ENCODE data around the gene ARHGAP40. TPM values are rescaled to one million over a fixed set of nuclear protein-coding genes. Genes with fewer than 3 reads are reported as not detected.
A peak's percentile ranks its signal among the peaks of the same experiment; 100 is the strongest.

Gene ARHGAP40
- total and polyA plus RNA-seq, 9 of the 15 experiments (the other 6 are each of a cell fraction or from before 2014, with no cell fraction given) = not detected

DNA sequence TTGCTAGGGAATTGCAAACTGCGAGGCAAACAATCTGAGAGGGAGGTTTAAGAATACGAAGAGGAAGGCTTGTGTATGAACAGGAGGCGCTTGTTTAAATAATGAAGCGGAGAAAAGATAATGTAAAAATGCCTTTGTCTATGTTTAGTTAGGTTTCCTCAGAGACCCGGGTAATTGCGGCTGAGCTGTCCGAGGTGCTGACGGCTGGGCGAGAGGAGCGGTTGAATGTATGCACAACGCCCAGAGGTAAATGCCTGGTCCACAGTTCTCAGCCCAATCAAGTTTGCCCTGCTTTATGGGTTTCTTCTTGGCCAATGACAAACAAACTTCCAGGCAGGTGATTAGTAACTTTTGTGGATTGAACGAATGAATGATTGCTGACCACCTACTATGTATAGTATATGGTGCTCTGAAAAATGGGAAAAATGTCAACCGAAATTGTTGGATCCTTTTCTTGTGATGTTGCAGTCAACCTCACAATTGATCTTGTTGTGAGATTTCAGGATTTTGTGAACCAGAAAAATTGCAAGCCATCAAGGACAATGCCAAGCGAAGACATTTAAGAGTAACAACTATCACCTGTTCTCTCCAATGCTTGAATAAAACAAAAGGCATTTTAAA, 84.4 kb downstream of the ARHGAP40 start (continued):
- TF ChIP-seq SRSF7 (optimal IDR thresholded peaks at IDR 0.05; ENCODE audit: low read depth, low read length) (no peak), CHD4 (IDR thresholded peaks at IDR 0.05; ENCODE audit: insufficient read depth, insufficient replicate concordance, low read depth, low read length, poor library complexity, severe bottlenecking) (no peak), REST (IDR thresholded peaks at IDR 0.05; ENCODE audit: borderline replicate concordance) (peak; percentile 99), REST (CRISPR knock-in tag; IDR thresholded peaks at IDR 0.05; ENCODE audit: low read depth) (peak; percentile 98), CHD1 (IDR thresholded peaks at IDR 0.05; ENCODE audit: low read length) (no peak), SPI1 (IDR thresholded peaks at IDR 0.05; ENCODE audit: borderline replicate concordance, low read depth, low read length) (no peak), RCOR1 (IDR thresholded peaks at IDR 0.05; ENCODE audit: borderline replicate concordance in 1 of 2, low read depth in 2 of 2, low read length in 2 of 2) (peak in 1 of 2 experiments; percentile 82; a peak in 2 of 4 replicates), RBM22 (IDR thresholded peaks at IDR 0.05; ENCODE audit: low read depth, low read length, poor library complexity, severe bottlenecking) (no peak), U2AF1 (optimal IDR thresholded peaks at IDR 0.05; ENCODE audit: low read depth, low read length) (no peak), SRSF1 (IDR thresholded peaks at IDR 0.05; ENCODE audit: low read depth, low read length) (no peak), CC2D1A (IDR thresholded peaks at IDR 0.05) (no peak), CEBPZ (IDR thresholded peaks at IDR 0.05; ENCODE audit: borderline replicate concordance, low read depth, low read length) (no peak)
- TF ChIP-seq, protein P1, sequence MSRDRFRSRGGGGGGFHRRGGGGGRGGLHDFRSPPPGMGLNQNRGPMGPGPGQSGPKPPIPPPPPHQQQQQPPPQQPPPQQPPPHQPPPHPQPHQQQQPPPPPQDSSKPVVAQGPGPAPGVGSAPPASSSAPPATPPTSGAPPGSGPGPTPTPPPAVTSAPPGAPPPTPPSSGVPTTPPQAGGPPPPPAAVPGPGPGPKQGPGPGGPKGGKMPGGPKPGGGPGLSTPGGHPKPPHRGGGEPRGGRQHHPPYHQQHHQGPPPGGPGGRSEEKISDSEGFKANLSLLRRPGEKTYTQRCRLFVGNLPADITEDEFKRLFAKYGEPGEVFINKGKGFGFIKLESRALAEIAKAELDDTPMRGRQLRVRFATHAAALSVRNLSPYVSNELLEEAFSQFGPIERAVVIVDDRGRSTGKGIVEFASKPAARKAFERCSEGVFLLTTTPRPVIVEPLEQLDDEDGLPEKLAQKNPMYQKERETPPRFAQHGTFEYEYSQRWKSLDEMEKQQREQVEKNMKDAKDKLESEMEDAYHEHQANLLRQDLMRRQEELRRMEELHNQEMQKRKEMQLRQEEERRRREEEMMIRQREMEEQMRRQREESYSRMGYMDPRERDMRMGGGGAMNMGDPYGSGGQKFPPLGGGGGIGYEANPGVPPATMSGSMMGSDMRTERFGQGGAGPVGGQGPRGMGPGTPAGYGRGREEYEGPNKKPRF (IDR thresholded peaks at IDR 0.05; ENCODE audit: low read depth, low read length) = no peak

All from K562 (cell line).